Transverse colon (tissue), 3 donors: Measurements from ENCODE around the gene MEIS3.

Experiments used
- POLR2A ChIP-seq: fragments of 450-650 bp; IDR thresholded peaks from one replicate; pipeline ENCODE4 v1.6.1; 2016; ENCODE audit warnings: antibody characterized with exemption, mild to moderate bottlenecking, moderate library complexity
- TF ChIP-seq, protein P1 (sequence below), 5 experiments: fragments of 200-600 bp in 3 of 5; fragments of 450-650 bp in 2 of 5; sonication (generic) in 3 of 5; IDR thresholded peaks; 1 replicate in 2 of 5; 2 replicates in 3 of 5; pipeline ENCODE4 v1.5.1; 2016 to 2017; ENCODE audit warnings: antibody characterized with exemption in 5 of 5, inconsistent platforms in 3 of 5, mild to moderate bottlenecking in 2 of 5, moderate library complexity in 1 of 5

DNA sequence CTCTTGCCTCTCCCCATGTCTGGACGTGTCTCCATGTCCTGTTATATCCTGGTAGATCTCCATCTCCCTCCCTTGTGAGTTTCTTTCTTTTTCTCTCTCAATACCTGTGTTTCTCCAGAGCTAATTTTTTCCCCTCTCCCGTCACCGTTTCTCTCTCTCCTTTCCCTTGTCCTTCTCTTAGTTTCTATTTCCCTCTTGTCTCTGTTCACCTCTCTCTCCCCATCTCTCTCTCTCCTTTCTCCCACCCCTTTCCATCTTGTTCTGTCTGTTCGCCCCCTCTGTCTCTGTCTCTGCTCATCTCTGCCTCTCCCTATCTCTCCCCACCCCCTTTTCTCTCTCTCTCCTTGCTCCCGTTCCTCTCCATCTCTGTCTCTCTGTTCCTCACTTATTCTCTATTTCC, 39.3 kb upstream of the MEIS3 start:
- TF ChIP-seq, protein P1, sequence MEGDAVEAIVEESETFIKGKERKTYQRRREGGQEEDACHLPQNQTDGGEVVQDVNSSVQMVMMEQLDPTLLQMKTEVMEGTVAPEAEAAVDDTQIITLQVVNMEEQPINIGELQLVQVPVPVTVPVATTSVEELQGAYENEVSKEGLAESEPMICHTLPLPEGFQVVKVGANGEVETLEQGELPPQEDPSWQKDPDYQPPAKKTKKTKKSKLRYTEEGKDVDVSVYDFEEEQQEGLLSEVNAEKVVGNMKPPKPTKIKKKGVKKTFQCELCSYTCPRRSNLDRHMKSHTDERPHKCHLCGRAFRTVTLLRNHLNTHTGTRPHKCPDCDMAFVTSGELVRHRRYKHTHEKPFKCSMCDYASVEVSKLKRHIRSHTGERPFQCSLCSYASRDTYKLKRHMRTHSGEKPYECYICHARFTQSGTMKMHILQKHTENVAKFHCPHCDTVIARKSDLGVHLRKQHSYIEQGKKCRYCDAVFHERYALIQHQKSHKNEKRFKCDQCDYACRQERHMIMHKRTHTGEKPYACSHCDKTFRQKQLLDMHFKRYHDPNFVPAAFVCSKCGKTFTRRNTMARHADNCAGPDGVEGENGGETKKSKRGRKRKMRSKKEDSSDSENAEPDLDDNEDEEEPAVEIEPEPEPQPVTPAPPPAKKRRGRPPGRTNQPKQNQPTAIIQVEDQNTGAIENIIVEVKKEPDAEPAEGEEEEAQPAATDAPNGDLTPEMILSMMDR (IDR thresholded peaks at IDR 0.05): no peak
- no peak for TF ChIP-seq POLR2A
